ENCODE data around the gene CAP2. TPM values are rescaled to one million over a fixed set of nuclear protein-coding genes. Genes with fewer than 3 reads are reported as not detected.

Gene CAP2
- total RNA-seq, 1 experiment from 2014 or later = 7.2 TPM

DNA sequence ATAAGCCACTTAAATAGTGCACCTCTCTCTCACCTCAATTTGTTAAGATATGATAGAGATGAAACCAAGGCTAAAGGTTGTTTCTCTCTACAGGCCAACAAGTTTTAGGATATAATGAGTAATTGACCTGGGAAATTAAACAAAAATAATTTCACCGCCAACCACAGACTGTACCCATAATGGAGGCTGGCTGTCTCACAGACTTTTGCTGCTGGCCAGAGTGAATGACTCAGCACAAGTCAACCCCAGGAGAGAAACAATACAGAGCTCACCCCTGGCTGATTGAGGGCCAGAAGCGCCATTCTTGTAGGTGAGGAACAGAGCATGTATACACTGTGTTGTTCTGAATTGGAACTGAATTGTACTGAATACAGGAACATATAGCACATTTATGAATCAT is 99.9 kb downstream of the CAP2 start:
- POLR2A ChIA-PET = no interaction called here
- H3K4me3 Mint-ChIP-seq = no peak overlapping the region

DNA sequence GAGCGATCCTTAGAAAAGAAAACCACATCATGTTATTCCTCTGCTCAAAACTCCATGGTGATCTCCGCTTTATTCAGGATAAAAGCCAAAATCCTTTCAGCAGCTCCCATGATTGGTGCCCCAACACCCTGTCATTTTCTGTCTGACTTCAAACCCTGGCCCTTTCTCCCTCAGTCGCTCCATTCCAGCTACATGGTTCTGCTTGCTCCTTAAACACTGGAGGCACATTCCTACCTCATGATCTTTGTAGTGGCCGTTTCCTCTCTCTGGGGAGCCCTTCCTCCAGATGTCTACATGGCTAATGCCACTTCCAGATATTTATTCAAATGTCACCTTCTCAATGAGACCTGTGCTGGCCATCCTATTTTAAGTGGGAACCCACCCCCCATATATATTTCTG is 100.8 kb downstream of the CAP2 start:
- Mint-ChIP-seq H3K4me3 (no peak overlapping the region), H3K36me3 (peaks cover 11% of the 10 kb centered on the region), H3K9me3 (peaks cover 5% of the 10 kb centered on the region; the same call in 1 of the 2 replicates), H3K4me1 (peaks cover 27% of the 10 kb centered on the region), H3K27me3 (ENCODE audit: low read depth) (no peaks in the 10 kb centered on the region), H3K27ac (peak overlapping the region; percentile 14)
- CTCF ChIA-PET = interaction anchor here (1.2 to 1.4 kb wide), 2 partner anchors 11 to 90 kb away, joined by 3 read pairs; no protein-coding TSS in a partner anchor
- DNase-seq (ENCODE audit: low spot score) (no peak), ATAC-seq (no peak)
- no peak for TF ChIP-seq ZNF219 (CRISPR knock-in tag; IDR thresholded peaks at IDR 0.05; ENCODE audit: borderline replicate concordance)
- TF ChIP-seq E2F5 (CRISPR knock-in tag; IDR thresholded peaks at IDR 0.05) = no peak
- no peak for TF ChIP-seq TEAD1 (CRISPR knock-in tag; IDR thresholded peaks at IDR 0.05)
- no peak for TF ChIP-seq CREB1 (CRISPR knock-in tag; IDR thresholded peaks at IDR 0.05)
- no peak for TF ChIP-seq ZBTB43 (CRISPR knock-in tag; IDR thresholded peaks at IDR 0.05)
- no peak for TF ChIP-seq ZNF423 (CRISPR knock-in tag; IDR thresholded peaks at IDR 0.05)
- TF ChIP-seq ZNF671 (CRISPR knock-in tag; IDR thresholded peaks at IDR 0.05) = no peak
- TF ChIP-seq, protein P1, sequence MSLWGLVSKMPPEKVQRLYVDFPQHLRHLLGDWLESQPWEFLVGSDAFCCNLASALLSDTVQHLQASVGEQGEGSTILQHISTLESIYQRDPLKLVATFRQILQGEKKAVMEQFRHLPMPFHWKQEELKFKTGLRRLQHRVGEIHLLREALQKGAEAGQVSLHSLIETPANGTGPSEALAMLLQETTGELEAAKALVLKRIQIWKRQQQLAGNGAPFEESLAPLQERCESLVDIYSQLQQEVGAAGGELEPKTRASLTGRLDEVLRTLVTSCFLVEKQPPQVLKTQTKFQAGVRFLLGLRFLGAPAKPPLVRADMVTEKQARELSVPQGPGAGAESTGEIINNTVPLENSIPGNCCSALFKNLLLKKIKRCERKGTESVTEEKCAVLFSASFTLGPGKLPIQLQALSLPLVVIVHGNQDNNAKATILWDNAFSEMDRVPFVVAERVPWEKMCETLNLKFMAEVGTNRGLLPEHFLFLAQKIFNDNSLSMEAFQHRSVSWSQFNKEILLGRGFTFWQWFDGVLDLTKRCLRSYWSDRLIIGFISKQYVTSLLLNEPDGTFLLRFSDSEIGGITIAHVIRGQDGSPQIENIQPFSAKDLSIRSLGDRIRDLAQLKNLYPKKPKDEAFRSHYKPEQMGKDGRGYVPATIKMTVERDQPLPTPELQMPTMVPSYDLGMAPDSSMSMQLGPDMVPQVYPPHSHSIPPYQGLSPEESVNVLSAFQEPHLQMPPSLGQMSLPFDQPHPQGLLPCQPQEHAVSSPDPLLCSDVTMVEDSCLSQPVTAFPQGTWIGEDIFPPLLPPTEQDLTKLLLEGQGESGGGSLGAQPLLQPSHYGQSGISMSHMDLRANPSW (CRISPR knock-in tag; conservative IDR thresholded peaks at IDR 0.05; ENCODE audit: low read depth) = no peak
- POLR2A ChIA-PET = no interaction called here

More for the DNA sequence above, 99.9 kb downstream of the CAP2 start:
- CTCF ChIA-PET = interaction anchor here (1.2 to 1.4 kb wide), 2 partner anchors 12 to 91 kb away, joined by 3 read pairs; no protein-coding TSS in a partner anchor
- Mint-ChIP-seq H3K4me1 (peaks cover 27% of the 10 kb centered on the region), H3K9me3 (peaks cover 5% of the 10 kb centered on the region; the same call in 1 of the 2 replicates), H3K36me3 (peaks cover 11% of the 10 kb centered on the region), H3K27ac (no peak overlapping the region), H3K27me3 (ENCODE audit: low read depth) (no peaks in the 10 kb centered on the region)
- DNase-seq (ENCODE audit: low spot score) (no peak), ATAC-seq (no peak; the same call in 1 of the 2 replicates)
- no peak for TF ChIP-seq HMGXB4 (CRISPR knock-in tag; IDR thresholded peaks at IDR 0.05)
- TF ChIP-seq NFE2L1 (CRISPR knock-in tag; IDR thresholded peaks at IDR 0.05) = 0 out of 2 replicates have a peak, but pooled peaks have one; percentile 33

GRCh38 chr6:17494919-17495318 is 101.5 kb downstream of the CAP2 start:
- no peaks in the 10 kb centered on the region for H3K27me3 Mint-ChIP-seq (ENCODE audit: low read depth)
- no peak overlapping the region for H3K4me3 Mint-ChIP-seq
- peaks cover 5% of the 10 kb centered on the region; the same call in 1 of the 2 replicates for H3K9me3 Mint-ChIP-seq
- CTCF ChIA-PET = no interaction called here
- DNase-seq (ENCODE audit: low spot score) (no peak), ATAC-seq (no peak)
- H3K27ac Mint-ChIP-seq = no peak overlapping the region
- POLR2A ChIA-PET = no interaction called here
- TF ChIP-seq ZNF281 (CRISPR knock-in tag; IDR thresholded peaks at IDR 0.05) = no peak
- H3K4me1 Mint-ChIP-seq = peaks cover 27% of the 10 kb centered on the region
- peaks cover 11% of the 10 kb centered on the region for H3K36me3 Mint-ChIP-seq
